ENCODE measurements around the gene RNF121.

Gene RNF121

GRCh38 chr11:71935338-71935925, 6.6 kb downstream of the RNF121 start:
- no peak for DNase-seq

GRCh38 chr11:71936825-71937224, 8.0 kb downstream of the RNF121 start:
- no peak for DNase-seq

- no peak for DNase-seq
These were observed 9.0 kb downstream of the RNF121 start for GRCh38 chr11:71937826-71938225.

- DNase-seq = no peak
These were observed 11.8 kb downstream of the RNF121 start for GRCh38 chr11:71940561-71941219.

- DNase-seq = peak; percentile 65
These were observed 17.3 kb downstream of the RNF121 start for GRCh38 chr11:71946144-71946571.

- peak; percentile 88 for DNase-seq
These were observed 18.7 kb downstream of the RNF121 start for GRCh38 chr11:71947498-71947897.

GRCh38 chr11:71948314-71949027, 19.6 kb downstream of the RNF121 start:
- peak; percentile 100 for DNase-seq

- DNase-seq = no peak
These were observed 20.2 kb downstream of the RNF121 start for GRCh38 chr11:71949034-71949433.

- DNase-seq = no peak
These were observed 23.0 kb downstream of the RNF121 start for GRCh38 chr11:71951741-71952310.

GRCh38 chr11:71955898-71956456, 27.1 kb downstream of the RNF121 start:
- DNase-seq = no peak

- peak; percentile 95 for DNase-seq
These were observed 33.7 kb downstream of the RNF121 start for GRCh38 chr11:71962428-71963038.

- DNase-seq = no peak
These were observed 34.6 kb downstream of the RNF121 start for GRCh38 chr11:71963468-71963867.

- DNase-seq = no peak
These were observed 35.8 kb downstream of the RNF121 start for GRCh38 chr11:71964641-71965040.

GRCh38 chr11:71971680-71972079, 42.8 kb downstream of the RNF121 start:
- DNase-seq = no peak

- no peak for DNase-seq
These were observed 47.7 kb downstream of the RNF121 start for GRCh38 chr11:71976551-71976950.

- DNase-seq = no peak
These were observed 48.2 kb downstream of the RNF121 start for GRCh38 chr11:71977090-71977489.

GRCh38 chr11:71977743-71978418, 49.0 kb downstream of the RNF121 start:
- DNase-seq = peak; percentile 97

GRCh38 chr11:71979094-71979493, 50.2 kb downstream of the RNF121 start:
- DNase-seq = no peak

- DNase-seq = no peak
These were observed 50.8 kb downstream of the RNF121 start for GRCh38 chr11:71979602-71980001.

- DNase-seq = peak; percentile 93
These were observed 57.3 kb downstream of the RNF121 start for GRCh38 chr11:71986131-71986530.

GRCh38 chr11:71987521-71987920, 58.7 kb downstream of the RNF121 start:
- no peak for DNase-seq

GRCh38 chr11:71988050-71988449, 59.2 kb downstream of the RNF121 start:
- no peak for DNase-seq
